Thyroid gland (tissue), 4 donors: ENCODE data around the gene SNRNP70. TPM values are rescaled to one million over a fixed set of nuclear protein-coding genes. Genes with fewer than 3 reads are reported as not detected.

ENCODE experiments used
- DNase-seq, 2 donors: peaks; one replicate each; pipeline ENCODE4 v3.0.0-alpha.2; 2019
- H3K27ac ChIP-seq, 3 donors: fragments of 200-600 bp; sonication (generic); 1 replicate in 2 of 3; 2 replicates in 1 of 3; pipeline ENCODE4 v1.5.1; 2016 to 2019; ENCODE audit warnings: mild to moderate bottlenecking in 1 of 3, moderate library complexity in 1 of 3
- H3K27me3 ChIP-seq: fragments of 200-600 bp; sonication (generic); one replicate; pipeline ENCODE4 v1.5.1; 2019
- H3K36me3 ChIP-seq, 2 donors: fragments of 200-600 bp; sonication (generic); one replicate each; pipeline ENCODE4 v1.5.1; 2016 to 2019
- H3K4me1 ChIP-seq, 2 donors: fragments of 200-600 bp; sonication (generic); one replicate each; pipeline ENCODE4 v1.5.1; 2017 to 2019
- H3K4me3 ChIP-seq, 3 donors: fragments of 200-600 bp; sonication (generic); replicated peaks in 1 of 3; 1 replicate in 2 of 3; 2 replicates in 1 of 3; pipeline ENCODE4 v1.5.1; 2016; ENCODE audit warnings: mild to moderate bottlenecking in 1 of 3
- H3K9me3 ChIP-seq: fragments of 200-600 bp; sonication (generic); one replicate; pipeline ENCODE4 v1.5.1; 2017
- CTCF ChIP-seq, 6 experiments: fragments of 200-600 bp in 3 of 6; fragments of 450-650 bp in 3 of 6; sonication (generic) in 3 of 6; IDR thresholded peaks; one replicate each; pipeline ENCODE4 v1.5.1; 2016 to 2019; ENCODE audit warnings: antibody characterized with exemption in 6 of 6, mild to moderate bottlenecking in 2 of 6, inconsistent platforms in 1 of 6, moderate library complexity in 1 of 6
- POLR2A ChIP-seq, 2 donors: fragments of 450-650 bp; IDR thresholded peaks; one replicate each; pipeline ENCODE4 v1.6.1; 2017; ENCODE audit warnings: antibody characterized with exemption in 2 of 2, mild to moderate bottlenecking in 2 of 2, moderate library complexity in 1 of 2
- WGBS, 2 donors: methylation state at CpG; one replicate each; pipeline ENCODE4 v1.1.5; 2017; 5-methylcytosine and 5-hydroxymethylcytosine counted together
- intact Hi-C: fragments of 100-400 bp; cut with DNase I; formaldehyde crosslinking; loops from one replicate; pipeline ENCODE4 v1.15.1; 2023
- total RNA-seq, 4 donors: library from RNA; depleted of rRNA; stranded (reverse); fragments of >200 nt; gene quantifications; one replicate each; pipeline ENCODE4 v1.2.3, GENCODE V29; 2016

The SNRNP70 gene
- total RNA-seq, 4 donors from 2014 or later, result 253 to 388 (median 305) TPM

- no peaks in the 10 kb centered on the region for H3K9me3 ChIP-seq
- H3K4me3 ChIP-seq, result peak within 1 kb of the TSS in 1 of 3 donors; percentile 23
- intact Hi-C loops, result no loop called here
- H3K27ac ChIP-seq, result no peak within 1 kb of the TSS
- TF ChIP-seq CTCF (IDR thresholded peaks at IDR 0.05) (no peak), POLR2A (IDR thresholded peaks at IDR 0.05) (no peak)
- WGBS, 2 donors, result 11 to 22% methylated on average over 15 to 19 of the region's 53 CpGs
- DNase-seq, result peak; percentile 38 to 58
- H3K4me1 ChIP-seq, result peaks cover 0 to 10% of the 10 kb centered on the region in 2 donors
- no peaks in the 10 kb centered on the region for H3K36me3 ChIP-seq
- no peaks in the 10 kb centered on the region for H3K27me3 ChIP-seq
Observed at GRCh38 chr19:49064768-49065611, 20.3 kb upstream of the SNRNP70 start, which contains the start of gene NTF4. Gene NTF4, minus strand, starts transcription at chr19:49064818. Its CDS starts 2,821 bp downstream, at chr19:49061997.

DNA sequence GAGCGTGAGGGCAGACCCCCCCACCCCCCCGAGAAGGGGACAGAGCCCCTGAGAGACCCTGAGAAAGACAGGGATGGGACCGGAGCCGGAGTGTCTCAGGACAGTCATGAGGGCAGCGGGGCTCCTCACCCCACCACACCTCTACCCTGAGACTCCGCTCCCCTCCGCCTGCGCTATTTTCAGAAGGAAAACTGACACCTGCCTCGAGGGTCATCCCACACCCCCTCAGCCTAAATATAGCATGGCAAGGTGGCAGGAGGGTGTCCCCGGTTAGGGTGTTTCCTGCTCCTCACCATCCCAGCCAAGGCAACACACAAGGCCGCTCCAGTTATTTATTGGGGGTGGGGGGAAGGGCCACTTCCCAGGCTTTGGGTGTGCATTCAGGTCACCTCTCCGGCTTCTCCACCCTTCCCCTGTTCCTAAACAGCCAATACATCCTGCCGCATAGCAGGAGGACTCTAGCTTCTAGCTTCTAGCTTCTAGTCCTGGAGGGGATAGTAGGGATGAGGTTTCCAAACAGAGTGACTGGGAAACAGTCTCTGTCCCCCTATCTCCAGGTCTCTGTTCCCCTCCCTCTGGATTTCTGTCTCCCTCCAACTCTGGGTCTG lies 19.2 kb upstream of the SNRNP70 start:
- WGBS, 2 donors, result 67 to 69% methylated on average over 12 to 13 of the region's 13 CpGs
- H3K27me3 ChIP-seq, result no peaks in the 10 kb centered on the region
- no peak overlapping the region for H3K4me3 ChIP-seq
- no peak for DNase-seq
- H3K9me3 ChIP-seq, result no peaks in the 10 kb centered on the region
- H3K27ac ChIP-seq, result no peak overlapping the region
- no peak for TF ChIP-seq CTCF (IDR thresholded peaks at IDR 0.05)
- TF ChIP-seq POLR2A (IDR thresholded peaks at IDR 0.05), result no peak
- intact Hi-C loops, result no loop called here
- peaks cover 0 to 10% of the 10 kb centered on the region in 2 donors for H3K4me1 ChIP-seq
- H3K36me3 ChIP-seq, result no peaks in the 10 kb centered on the region

DNA sequence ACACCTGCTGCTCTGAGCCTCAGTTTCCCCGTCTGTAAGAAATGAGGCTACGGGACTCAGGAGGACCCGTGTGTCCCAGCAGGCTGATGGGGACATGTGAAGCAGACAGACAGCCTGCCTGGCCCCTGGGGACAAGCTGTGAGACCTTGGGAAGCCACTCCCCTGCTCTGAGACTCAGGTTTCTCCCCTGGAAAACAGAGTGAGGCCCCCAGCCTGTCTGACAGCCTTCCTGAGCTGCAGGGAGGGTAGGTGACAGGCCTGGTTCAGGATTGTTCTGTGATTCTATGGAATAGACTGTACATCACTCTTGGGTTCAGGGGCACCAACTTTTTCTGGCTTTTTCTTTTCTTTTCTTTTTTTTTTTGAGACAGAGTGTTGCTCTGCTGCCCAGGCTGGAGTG lies 17.7 kb upstream of the SNRNP70 start:
- TF ChIP-seq POLR2A (IDR thresholded peaks at IDR 0.05), result no peak
- TF ChIP-seq CTCF (IDR thresholded peaks at IDR 0.05), result no peak
- peaks cover 11% of the 10 kb centered on the region for H3K27me3 ChIP-seq
- intact Hi-C loops, result no loop called here
- H3K36me3 ChIP-seq, result no peaks in the 10 kb centered on the region
- DNase-seq, result no peak
- H3K4me1 ChIP-seq, result peaks cover 0 to 16% of the 10 kb centered on the region in 2 donors
- H3K27ac ChIP-seq, result no peak overlapping the region
- H3K9me3 ChIP-seq, result no peaks in the 10 kb centered on the region
- no peak overlapping the region for H3K4me3 ChIP-seq
- 50 to 61% methylated on average over 3 of the region's 3 CpGs for WGBS, 2 donors

DNA sequence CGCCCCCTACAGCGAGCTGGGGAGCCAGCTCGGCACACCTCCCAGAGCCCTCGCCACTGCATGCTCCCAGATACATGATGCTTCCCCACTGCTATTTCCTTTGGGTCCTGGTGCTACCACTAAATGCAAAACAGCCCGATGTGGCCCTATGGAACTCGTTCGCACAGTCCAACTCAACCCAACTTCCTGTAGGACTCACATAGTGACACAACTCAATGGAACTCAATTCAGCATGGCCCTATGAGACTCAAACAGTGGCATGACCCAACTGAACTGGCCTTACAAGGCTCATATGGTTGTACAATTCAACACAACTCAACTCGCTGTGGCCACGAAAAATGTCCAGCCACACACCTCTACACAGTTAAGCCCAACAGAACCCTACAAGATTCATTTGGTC lies 16.2 kb upstream of the SNRNP70 start:
- H3K4me3 ChIP-seq, result no peak overlapping the region
- TF ChIP-seq POLR2A (IDR thresholded peaks at IDR 0.05), result no peak
- TF ChIP-seq CTCF (IDR thresholded peaks at IDR 0.05), result no peak
- H3K4me1 ChIP-seq, result peaks cover 0 to 16% of the 10 kb centered on the region in 2 donors
- no peak for DNase-seq
- H3K36me3 ChIP-seq, result no peaks in the 10 kb centered on the region
- H3K27me3 ChIP-seq, result peaks cover 11% of the 10 kb centered on the region
- 91 to 95% methylated on average over 9 of the region's 9 CpGs for WGBS, 2 donors
- H3K27ac ChIP-seq, result no peak overlapping the region
- no peaks in the 10 kb centered on the region for H3K9me3 ChIP-seq
- intact Hi-C loops, result no loop called here

- no peak for DNase-seq
- intact Hi-C loops, result no loop called here
- WGBS, 2 donors, result 93 to 95% methylated on average over 18 to 21 of the region's 21 CpGs
- Histone ChIP-seq H3K9me3 (no peaks in the 10 kb centered on the region), H3K4me1 (peaks cover 4 to 11% of the 10 kb centered on the region in 2 donors), H3K27me3 (peaks cover 11% of the 10 kb centered on the region), H3K36me3 (no peaks in the 10 kb centered on the region), H3K4me3 (no peak overlapping the region), H3K27ac (no peak overlapping the region)
- TF ChIP-seq CTCF (IDR thresholded peaks at IDR 0.05) (no peak), POLR2A (IDR thresholded peaks at IDR 0.05) (no peak)
Observed at GRCh38 chr19:49070416-49070815, 14.8 kb upstream of the SNRNP70 start.
